GM12801 (cell line): ENCODE measurements around the gene DDX55.

Source experiments
- CTCF ChIP-seq: IDR thresholded peaks from one replicate; pipeline ENCODE4 v1.5.1; 2011; ENCODE audit warnings: control low read depth; ENCODE audit not compliant: insufficient read length; ENCODE audit errors: extremely low read depth

DDX55 gene

GRCh38 chr12:123580772-123581171 is 21.1 kb upstream of the DDX55 start:
- no peak for TF ChIP-seq CTCF

- TF ChIP-seq CTCF: no peak
Observed at GRCh38 chr12:123591702-123592481, 10.0 kb upstream of the DDX55 start.

GRCh38 chr12:123595729-123596128 is 6.2 kb upstream of the DDX55 start:
- TF ChIP-seq CTCF: no peak

- no peak for TF ChIP-seq CTCF
Observed at GRCh38 chr12:123597100-123597499, 4.8 kb upstream of the DDX55 start.

- TF ChIP-seq CTCF: no peak
Observed at GRCh38 chr12:123598522-123598921, 3.4 kb upstream of the DDX55 start.

- TF ChIP-seq CTCF: no peak
Observed at GRCh38 chr12:123599310-123599709, 2.6 kb upstream of the DDX55 start.

- no peak for TF ChIP-seq CTCF
Observed at GRCh38 chr12:123599721-123600120, 2.2 kb upstream of the DDX55 start.
